ENCODE measurements around the gene PRSS27. TPM values are rescaled to one million over a fixed set of nuclear protein-coding genes. Genes with fewer than 3 reads are reported as not detected.
A peak's percentile ranks its signal among the peaks of the same experiment; 100 is the strongest.

PRSS27 gene
- total RNA-seq, 1 donor from 2014 or later: 2.3 TPM

GRCh38 chr16:2751577-2752034, 31.6 kb upstream of the PRSS27 start:
- H3K36me3 ChIP-seq (ENCODE audit: insufficient read depth, low read length): peaks cover under 1% of the 10 kb centered on the region
- Mint-ChIP-seq H3K27ac (ENCODE audit: unreplicated experiment) (peak overlapping the region; percentile 95), H3K9me3 (ENCODE audit: unreplicated experiment) (no peaks in the 10 kb centered on the region), H3K36me3 (ENCODE audit: low read depth, unreplicated experiment) (peaks cover 8% of the 10 kb centered on the region), H3K27me3 (ENCODE audit: low read depth, unreplicated experiment) (no peaks in the 10 kb centered on the region), H3K4me1 (ENCODE audit: low read depth, unreplicated experiment) (peaks cover 20% of the 10 kb centered on the region), H3K4me3 (ENCODE audit: unreplicated experiment) (peak overlapping the region; percentile 89)
- FAIRE-seq: no peak
- H2AFZ ChIP-seq (ENCODE audit: low read depth, low read length): peak overlapping the region; percentile 96
- H3K9me3 ChIP-seq (ENCODE audit: insufficient read depth, low read depth, low read length): no peaks in the 10 kb centered on the region
- no peak for DNase-seq (ENCODE audit: low read depth)
- TF ChIP-seq CTCF (IDR thresholded peaks at IDR 0.05; ENCODE audit: insufficient read depth, low read depth, low read length) (no peak), EZH2 (IDR thresholded peaks at IDR 0.05; ENCODE audit: insufficient read depth, low read length) (no peak)
- H3K9ac ChIP-seq (ENCODE audit: low read length): peak overlapping the region; percentile 90
- peaks cover 25% of the 10 kb centered on the region for H3K4me1 ChIP-seq (ENCODE audit: insufficient read depth, low read length)
- peak overlapping the region; percentile 99 for H3K27ac ChIP-seq (ENCODE audit: low read depth, low read length)
- H3K27me3 ChIP-seq (ENCODE audit: insufficient read depth, low read length): no peaks in the 10 kb centered on the region
- peak overlapping the region; percentile 85 for H3K4me3 ChIP-seq (ENCODE audit: insufficient read depth, low read depth, low read length)
- H3K4me2 ChIP-seq (ENCODE audit: low read length): peak overlapping the region; percentile 96
- peaks cover 37% of the 10 kb centered on the region for H4K20me1 ChIP-seq (ENCODE audit: insufficient read depth, low read length)
- peaks cover 49% of the 10 kb centered on the region for H3K79me2 ChIP-seq (ENCODE audit: insufficient read depth, low read length)

GRCh38 chr16:2749936-2750335, 29.9 kb upstream of the PRSS27 start:
- Histone ChIP-seq H3K27me3 (ENCODE audit: insufficient read depth, low read length) (no peaks in the 10 kb centered on the region), H3K4me1 (ENCODE audit: insufficient read depth, low read length) (peaks cover 14% of the 10 kb centered on the region), H3K79me2 (ENCODE audit: insufficient read depth, low read length) (peaks cover 33% of the 10 kb centered on the region), H3K9ac (ENCODE audit: low read length) (no peak overlapping the region), H3K4me3 (ENCODE audit: insufficient read depth, low read depth, low read length) (no peak overlapping the region), H3K36me3 (ENCODE audit: insufficient read depth, low read length) (no peaks in the 10 kb centered on the region), H3K27ac (ENCODE audit: low read depth, low read length) (no peak overlapping the region), H3K9me3 (ENCODE audit: insufficient read depth, low read depth, low read length) (no peaks in the 10 kb centered on the region), H2AFZ (ENCODE audit: low read depth, low read length) (no peak overlapping the region), H4K20me1 (ENCODE audit: insufficient read depth, low read length) (peaks cover 20% of the 10 kb centered on the region), H3K4me2 (ENCODE audit: low read length) (no peak overlapping the region)
- H3K9me3 Mint-ChIP-seq (ENCODE audit: unreplicated experiment): no peaks in the 10 kb centered on the region
- peaks cover 6% of the 10 kb centered on the region for H3K4me1 Mint-ChIP-seq (ENCODE audit: low read depth, unreplicated experiment)
- peaks cover 6% of the 10 kb centered on the region for H3K36me3 Mint-ChIP-seq (ENCODE audit: low read depth, unreplicated experiment)
- H3K27me3 Mint-ChIP-seq (ENCODE audit: low read depth, unreplicated experiment): no peaks in the 10 kb centered on the region
- DNase-seq (ENCODE audit: low read depth) (no peak), FAIRE-seq (no peak)
- H3K27ac Mint-ChIP-seq (ENCODE audit: unreplicated experiment): no peak overlapping the region
- H3K4me3 Mint-ChIP-seq (ENCODE audit: unreplicated experiment): peak overlapping the region; percentile 89
- no peak for TF ChIP-seq CTCF (IDR thresholded peaks at IDR 0.05; ENCODE audit: insufficient read depth, low read depth, low read length)
- no peak for TF ChIP-seq EZH2 (IDR thresholded peaks at IDR 0.05; ENCODE audit: insufficient read depth, low read length)

GRCh38 chr16:2749476-2749875, 29.5 kb upstream of the PRSS27 start:
- peaks cover 16% of the 10 kb centered on the region for H4K20me1 ChIP-seq (ENCODE audit: insufficient read depth, low read length)
- H3K4me1 Mint-ChIP-seq (ENCODE audit: low read depth, unreplicated experiment): peaks cover 5% of the 10 kb centered on the region
- H3K36me3 Mint-ChIP-seq (ENCODE audit: low read depth, unreplicated experiment): peaks cover 5% of the 10 kb centered on the region
- H3K9me3 Mint-ChIP-seq (ENCODE audit: unreplicated experiment): no peaks in the 10 kb centered on the region
- H2AFZ ChIP-seq (ENCODE audit: low read depth, low read length): no peak overlapping the region
- FAIRE-seq (no peak), DNase-seq (ENCODE audit: low read depth) (no peak)
- H3K27me3 Mint-ChIP-seq (ENCODE audit: low read depth, unreplicated experiment): no peaks in the 10 kb centered on the region
- H3K36me3 ChIP-seq (ENCODE audit: insufficient read depth, low read length): no peaks in the 10 kb centered on the region
- H3K27me3 ChIP-seq (ENCODE audit: insufficient read depth, low read length): no peaks in the 10 kb centered on the region
- no peak overlapping the region for H3K27ac Mint-ChIP-seq (ENCODE audit: unreplicated experiment)
- H3K27ac ChIP-seq (ENCODE audit: low read depth, low read length): no peak overlapping the region
- H3K9ac ChIP-seq (ENCODE audit: low read length): no peak overlapping the region
- TF ChIP-seq EZH2 (IDR thresholded peaks at IDR 0.05; ENCODE audit: insufficient read depth, low read length) (no peak), CTCF (IDR thresholded peaks at IDR 0.05; ENCODE audit: insufficient read depth, low read depth, low read length) (no peak)
- H3K9me3 ChIP-seq (ENCODE audit: insufficient read depth, low read depth, low read length): no peaks in the 10 kb centered on the region
- no peak overlapping the region for H3K4me3 Mint-ChIP-seq (ENCODE audit: unreplicated experiment)
- peaks cover 9% of the 10 kb centered on the region for H3K4me1 ChIP-seq (ENCODE audit: insufficient read depth, low read length)
- peaks cover 28% of the 10 kb centered on the region for H3K79me2 ChIP-seq (ENCODE audit: insufficient read depth, low read length)
- no peak overlapping the region for H3K4me2 ChIP-seq (ENCODE audit: low read length)
- H3K4me3 ChIP-seq (ENCODE audit: insufficient read depth, low read depth, low read length): no peak overlapping the region

Data from astrocyte (in vitro differentiated cells and primary cell).